GM12872 (cell line): ENCODE data around the gene ABCC1.

Experiments
- TF ChIP-seq, protein P1 (sequence below): IDR thresholded peaks from 3 replicates; pipeline ENCODE4 v1.5.1; 2011; ENCODE audit warnings: low read depth, mild to moderate bottlenecking, low read length, moderate library complexity; ENCODE audit not compliant: insufficient read depth

Gene ABCC1

DNA sequence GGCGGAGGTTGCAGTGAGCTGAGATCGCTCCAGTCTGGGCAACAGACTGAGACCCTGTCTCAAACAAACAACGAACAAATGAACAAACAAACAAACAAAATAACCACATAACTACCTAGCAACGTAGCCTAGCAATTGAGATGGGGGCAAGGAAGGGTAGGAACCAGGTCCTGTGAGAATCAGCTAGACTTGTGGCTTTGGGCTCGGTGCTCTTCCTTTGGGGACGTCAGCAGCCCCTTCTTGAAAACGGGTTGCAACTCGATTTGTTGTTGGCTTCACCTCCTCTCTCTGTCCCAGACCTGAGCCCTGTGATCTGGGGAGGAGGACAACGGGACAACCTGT lies 72.2 kb downstream of the ABCC1 start:
- TF ChIP-seq, protein P1, sequence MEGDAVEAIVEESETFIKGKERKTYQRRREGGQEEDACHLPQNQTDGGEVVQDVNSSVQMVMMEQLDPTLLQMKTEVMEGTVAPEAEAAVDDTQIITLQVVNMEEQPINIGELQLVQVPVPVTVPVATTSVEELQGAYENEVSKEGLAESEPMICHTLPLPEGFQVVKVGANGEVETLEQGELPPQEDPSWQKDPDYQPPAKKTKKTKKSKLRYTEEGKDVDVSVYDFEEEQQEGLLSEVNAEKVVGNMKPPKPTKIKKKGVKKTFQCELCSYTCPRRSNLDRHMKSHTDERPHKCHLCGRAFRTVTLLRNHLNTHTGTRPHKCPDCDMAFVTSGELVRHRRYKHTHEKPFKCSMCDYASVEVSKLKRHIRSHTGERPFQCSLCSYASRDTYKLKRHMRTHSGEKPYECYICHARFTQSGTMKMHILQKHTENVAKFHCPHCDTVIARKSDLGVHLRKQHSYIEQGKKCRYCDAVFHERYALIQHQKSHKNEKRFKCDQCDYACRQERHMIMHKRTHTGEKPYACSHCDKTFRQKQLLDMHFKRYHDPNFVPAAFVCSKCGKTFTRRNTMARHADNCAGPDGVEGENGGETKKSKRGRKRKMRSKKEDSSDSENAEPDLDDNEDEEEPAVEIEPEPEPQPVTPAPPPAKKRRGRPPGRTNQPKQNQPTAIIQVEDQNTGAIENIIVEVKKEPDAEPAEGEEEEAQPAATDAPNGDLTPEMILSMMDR = no peak

GRCh38 chr16:16021988-16022682 lies 72.7 kb downstream of the ABCC1 start:
- TF ChIP-seq, protein P1 = no peak

DNA sequence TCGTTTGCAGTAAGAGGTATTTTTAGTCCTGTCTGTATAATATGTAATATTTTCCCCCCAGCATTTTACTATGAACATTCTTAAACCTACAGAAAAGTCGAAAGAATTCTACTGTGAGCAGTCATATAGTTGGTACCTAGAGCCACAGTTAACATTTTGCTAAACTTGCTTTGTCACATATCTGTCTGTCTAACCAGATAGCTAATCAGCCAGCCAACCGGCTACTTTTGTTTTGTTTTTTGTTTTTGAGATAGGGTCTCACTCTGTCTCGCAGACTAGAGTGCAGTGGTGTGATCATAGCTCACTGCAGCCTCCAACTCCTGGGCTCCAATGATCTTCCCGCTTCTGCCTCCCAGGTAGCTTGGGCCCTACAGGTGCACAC lies 73.3 kb downstream of the ABCC1 start:
- TF ChIP-seq, protein P1 = no peak

DNA sequence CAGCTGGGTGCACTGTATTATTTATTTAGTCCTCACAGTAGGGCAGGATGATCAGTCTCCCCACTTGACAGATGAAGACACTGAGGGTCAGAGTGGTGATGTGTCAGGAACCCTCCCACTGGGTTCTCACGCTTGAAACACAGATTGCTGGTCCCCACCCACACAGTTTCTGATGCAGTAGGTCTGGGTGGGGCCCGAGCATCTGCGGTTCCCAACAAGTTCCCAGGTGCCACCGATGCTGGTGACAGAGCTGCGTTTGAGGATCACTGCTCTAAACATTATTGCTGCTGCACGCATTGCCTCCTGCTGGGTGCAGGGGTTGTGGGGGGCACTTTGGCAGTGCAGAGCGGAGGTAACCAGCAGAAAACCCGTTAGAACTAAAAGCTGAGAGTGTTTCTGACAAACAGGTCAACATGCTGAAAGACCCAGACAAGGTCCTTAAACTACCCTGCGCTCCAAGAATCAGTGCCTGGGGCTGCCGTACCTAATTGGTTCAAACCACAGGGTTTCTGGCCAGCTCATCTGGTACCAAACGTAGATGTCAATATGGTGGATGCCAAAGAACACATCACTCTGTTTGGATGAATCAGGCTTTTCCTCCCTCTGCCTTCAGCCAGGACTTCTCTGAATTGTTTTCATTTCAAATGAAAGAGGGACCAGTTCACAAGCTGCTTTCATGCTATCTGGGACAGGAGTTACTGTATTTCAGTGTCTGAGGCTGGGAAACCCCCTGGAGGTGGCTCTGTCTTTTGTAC lies 76.0 kb downstream of the ABCC1 start:
- TF ChIP-seq, protein P1 = no peak

DNA sequence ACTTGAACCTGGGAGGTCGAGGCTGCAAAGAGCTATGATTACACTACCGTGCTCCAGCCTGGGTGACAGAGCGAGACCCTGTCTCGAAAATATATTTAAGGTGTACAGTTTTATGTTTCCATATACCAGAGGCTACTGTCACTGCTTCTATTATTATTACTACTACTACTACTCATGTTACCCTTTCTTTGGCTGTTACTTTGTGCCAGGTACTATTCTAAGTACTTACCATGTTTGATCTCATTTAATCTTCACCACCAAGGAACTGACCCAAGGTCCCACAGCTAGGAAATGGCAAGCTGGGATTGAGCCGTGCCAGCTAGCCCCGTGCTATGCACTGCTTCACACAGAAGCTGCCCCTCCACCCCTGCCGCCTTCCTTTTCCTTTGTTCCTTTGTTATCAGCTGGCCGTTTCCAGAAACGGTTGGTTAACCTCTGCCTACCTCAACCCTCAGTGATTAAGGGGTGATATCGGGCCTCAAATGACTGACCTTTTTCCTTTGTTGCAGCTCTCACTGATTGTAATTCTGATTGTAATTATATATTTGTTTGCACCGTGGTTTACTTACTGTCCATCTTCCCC lies 78.4 kb downstream of the ABCC1 start:
- TF ChIP-seq, protein P1 = no peak

- TF ChIP-seq, protein P1 = no peak
Observed at GRCh38 chr16:16028311-16028999, 79.0 kb downstream of the ABCC1 start.

GRCh38 chr16:16029431-16030011 lies 80.1 kb downstream of the ABCC1 start:
- TF ChIP-seq, protein P1 = no peak
